Ovary (tissue), 3 donors: ENCODE results near the gene NCOR1.
"Not testable (repeated sequence)": the region's sequence is repeated elsewhere in the genome, so short reads cannot be mapped to it uniquely, and the experiment has no call there.

Experiments
- POLR2A ChIP-seq: fragments of 450-650 bp; IDR thresholded peaks from one replicate; pipeline ENCODE4 v1.6.1; 2017; ENCODE audit warnings: antibody characterized with exemption, mild to moderate bottlenecking, moderate library complexity
- TF ChIP-seq, protein P1 (sequence below), 3 donors: fragments of 450-650 bp in 2 of 3; fragments of 200-600 bp in 1 of 3; IDR thresholded peaks; one replicate each; pipeline versions ENCODE4 v1.5.1 to v1.8.0; 2016 to 2022; ENCODE audit warnings: antibody characterized with exemption in 3 of 3, mild to moderate bottlenecking in 1 of 3
- donor health status: DM: no; HTN: no; CAD: no.

DNA sequence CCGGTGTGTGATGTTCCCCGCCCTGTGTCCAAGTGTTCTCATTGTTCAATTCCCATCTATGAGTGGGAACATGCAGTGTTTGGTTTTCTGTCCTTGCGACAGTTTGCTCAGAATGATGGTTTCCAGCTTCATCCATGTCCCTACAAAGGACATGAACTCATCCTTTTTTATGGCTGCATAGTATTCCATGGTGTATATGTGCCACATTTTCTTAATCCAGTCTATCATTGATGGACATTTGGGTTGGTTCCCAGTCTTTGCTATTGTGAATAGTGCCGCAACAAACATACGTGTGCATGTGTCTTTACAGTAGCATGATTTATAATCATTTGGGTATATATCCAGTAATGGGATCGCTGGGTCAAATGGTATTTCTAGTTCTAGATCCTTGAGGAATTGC is 63.0 kb downstream of the NCOR1 start:
- TF ChIP-seq POLR2A: not testable (repeated sequence)
- TF ChIP-seq, protein P1, sequence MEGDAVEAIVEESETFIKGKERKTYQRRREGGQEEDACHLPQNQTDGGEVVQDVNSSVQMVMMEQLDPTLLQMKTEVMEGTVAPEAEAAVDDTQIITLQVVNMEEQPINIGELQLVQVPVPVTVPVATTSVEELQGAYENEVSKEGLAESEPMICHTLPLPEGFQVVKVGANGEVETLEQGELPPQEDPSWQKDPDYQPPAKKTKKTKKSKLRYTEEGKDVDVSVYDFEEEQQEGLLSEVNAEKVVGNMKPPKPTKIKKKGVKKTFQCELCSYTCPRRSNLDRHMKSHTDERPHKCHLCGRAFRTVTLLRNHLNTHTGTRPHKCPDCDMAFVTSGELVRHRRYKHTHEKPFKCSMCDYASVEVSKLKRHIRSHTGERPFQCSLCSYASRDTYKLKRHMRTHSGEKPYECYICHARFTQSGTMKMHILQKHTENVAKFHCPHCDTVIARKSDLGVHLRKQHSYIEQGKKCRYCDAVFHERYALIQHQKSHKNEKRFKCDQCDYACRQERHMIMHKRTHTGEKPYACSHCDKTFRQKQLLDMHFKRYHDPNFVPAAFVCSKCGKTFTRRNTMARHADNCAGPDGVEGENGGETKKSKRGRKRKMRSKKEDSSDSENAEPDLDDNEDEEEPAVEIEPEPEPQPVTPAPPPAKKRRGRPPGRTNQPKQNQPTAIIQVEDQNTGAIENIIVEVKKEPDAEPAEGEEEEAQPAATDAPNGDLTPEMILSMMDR (IDR thresholded peaks at IDR 0.05): not testable (repeated sequence)
